Type B pancreatic cell (in vitro differentiated cells): ENCODE measurements around the gene PRKAA2. TPM values are rescaled to one million over a fixed set of nuclear protein-coding genes. Genes with fewer than 3 reads are reported as not detected.

Experiments used
- DNase-seq: peaks from one replicate; pipeline ENCODE4 v3.0.0; 2021; ENCODE audit warnings: mixed read lengths; ENCODE audit not compliant: unreplicated experiment; ENCODE audit errors: extremely low spot score
- H3K27ac Mint-ChIP-seq: 2 replicates; pipeline ENCODE4 v1.8.0; 2021; ENCODE audit warnings: mild to moderate bottlenecking, mixed read lengths
- H3K27me3 Mint-ChIP-seq: 2 replicates; pipeline ENCODE4 v1.8.0; 2021; ENCODE audit warnings: mixed read lengths
- H3K36me3 Mint-ChIP-seq: 2 replicates; pipeline ENCODE4 v1.8.0; 2021; ENCODE audit warnings: mixed read lengths
- H3K4me1 Mint-ChIP-seq: one replicate; pipeline ENCODE4 v1.8.0; 2021; ENCODE audit warnings: mixed read lengths; ENCODE audit not compliant: unreplicated experiment
- H3K4me3 Mint-ChIP-seq: 2 replicates; pipeline ENCODE4 v1.8.0; 2021; ENCODE audit warnings: mild to moderate bottlenecking, mixed read lengths
- H3K9me3 Mint-ChIP-seq: 2 replicates; pipeline ENCODE4 v1.8.0; 2021; ENCODE audit warnings: mixed read lengths
- total RNA-seq: library from RNA; stranded (reverse); gene quantifications from 2 replicates; pipeline ENCODE4 v1.2.1, GENCODE V29; 2021; ENCODE audit warnings: low replicate concordance
- TF ChIP-seq, protein P1 (sequence below): fragments of 200-600 bp; sonication (generic); conservative IDR thresholded peaks from 2 replicates; pipeline ENCODE4 v1.5.0; 2021; ENCODE audit warnings: antibody characterized with exemption, mild to moderate bottlenecking

PRKAA2 gene
- total RNA-seq, 1 donor from 2014 or later: 6.4 TPM

- Mint-ChIP-seq H3K9me3 (no peaks in the 10 kb centered on the region), H3K27ac (no peak overlapping the region), H3K27me3 (no peaks in the 10 kb centered on the region), H3K4me3 (peak overlapping the region; percentile 32), H3K36me3 (peaks cover 24% of the 10 kb centered on the region), H3K4me1 (peaks cover 11% of the 10 kb centered on the region)
- TF ChIP-seq, protein P1, sequence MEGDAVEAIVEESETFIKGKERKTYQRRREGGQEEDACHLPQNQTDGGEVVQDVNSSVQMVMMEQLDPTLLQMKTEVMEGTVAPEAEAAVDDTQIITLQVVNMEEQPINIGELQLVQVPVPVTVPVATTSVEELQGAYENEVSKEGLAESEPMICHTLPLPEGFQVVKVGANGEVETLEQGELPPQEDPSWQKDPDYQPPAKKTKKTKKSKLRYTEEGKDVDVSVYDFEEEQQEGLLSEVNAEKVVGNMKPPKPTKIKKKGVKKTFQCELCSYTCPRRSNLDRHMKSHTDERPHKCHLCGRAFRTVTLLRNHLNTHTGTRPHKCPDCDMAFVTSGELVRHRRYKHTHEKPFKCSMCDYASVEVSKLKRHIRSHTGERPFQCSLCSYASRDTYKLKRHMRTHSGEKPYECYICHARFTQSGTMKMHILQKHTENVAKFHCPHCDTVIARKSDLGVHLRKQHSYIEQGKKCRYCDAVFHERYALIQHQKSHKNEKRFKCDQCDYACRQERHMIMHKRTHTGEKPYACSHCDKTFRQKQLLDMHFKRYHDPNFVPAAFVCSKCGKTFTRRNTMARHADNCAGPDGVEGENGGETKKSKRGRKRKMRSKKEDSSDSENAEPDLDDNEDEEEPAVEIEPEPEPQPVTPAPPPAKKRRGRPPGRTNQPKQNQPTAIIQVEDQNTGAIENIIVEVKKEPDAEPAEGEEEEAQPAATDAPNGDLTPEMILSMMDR: peak; percentile 88
- no peak for DNase-seq
Measured at GRCh38 chr1:56709269-56709880, 64.3 kb downstream of the PRKAA2 start.

DNA sequence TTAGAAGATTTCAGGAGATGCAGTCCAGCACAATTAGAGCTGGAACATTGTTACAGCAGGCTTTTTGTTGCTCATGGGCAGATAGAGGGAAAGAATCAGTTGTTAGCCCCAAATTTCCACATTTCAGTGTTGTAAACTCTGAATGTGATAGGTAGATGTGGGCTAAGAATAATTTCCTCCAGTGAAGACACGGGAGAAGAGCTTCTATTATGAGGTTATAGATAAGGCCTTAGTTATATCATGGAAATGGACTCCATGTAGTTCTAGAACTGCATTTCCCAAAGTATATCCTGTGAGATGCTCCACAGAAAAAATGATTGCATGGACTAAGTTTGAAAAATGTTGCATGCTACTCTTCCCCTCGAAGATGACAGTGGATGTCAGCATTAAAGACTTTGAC lies 64.9 kb downstream of the PRKAA2 start:
- DNase-seq: no peak
- TF ChIP-seq, protein P1: no peak
- H3K36me3 Mint-ChIP-seq: peaks cover 18% of the 10 kb centered on the region
- no peaks in the 10 kb centered on the region for H3K9me3 Mint-ChIP-seq
- H3K27me3 Mint-ChIP-seq: no peaks in the 10 kb centered on the region
- no peak overlapping the region for H3K27ac Mint-ChIP-seq
- peaks cover 11% of the 10 kb centered on the region for H3K4me1 Mint-ChIP-seq
- H3K4me3 Mint-ChIP-seq: no peak overlapping the region

GRCh38 chr1:56710646-56711045 lies 65.5 kb downstream of the PRKAA2 start:
- Mint-ChIP-seq H3K27ac (no peak overlapping the region), H3K4me1 (peaks cover 11% of the 10 kb centered on the region), H3K27me3 (no peaks in the 10 kb centered on the region), H3K36me3 (peaks cover 18% of the 10 kb centered on the region), H3K4me3 (peak overlapping the region; percentile 2), H3K9me3 (no peaks in the 10 kb centered on the region)
- TF ChIP-seq, protein P1: no peak
- no peak for DNase-seq

- TF ChIP-seq, protein P1: no peak
- peaks cover 11% of the 10 kb centered on the region for H3K4me1 Mint-ChIP-seq
- H3K4me3 Mint-ChIP-seq: no peak overlapping the region
- DNase-seq: no peak
- H3K27me3 Mint-ChIP-seq: no peaks in the 10 kb centered on the region
- H3K27ac Mint-ChIP-seq: no peak overlapping the region
- H3K9me3 Mint-ChIP-seq: no peaks in the 10 kb centered on the region
- H3K36me3 Mint-ChIP-seq: peaks cover 8% of the 10 kb centered on the region
Measured at GRCh38 chr1:56712150-56712549, 67.0 kb downstream of the PRKAA2 start.

DNA sequence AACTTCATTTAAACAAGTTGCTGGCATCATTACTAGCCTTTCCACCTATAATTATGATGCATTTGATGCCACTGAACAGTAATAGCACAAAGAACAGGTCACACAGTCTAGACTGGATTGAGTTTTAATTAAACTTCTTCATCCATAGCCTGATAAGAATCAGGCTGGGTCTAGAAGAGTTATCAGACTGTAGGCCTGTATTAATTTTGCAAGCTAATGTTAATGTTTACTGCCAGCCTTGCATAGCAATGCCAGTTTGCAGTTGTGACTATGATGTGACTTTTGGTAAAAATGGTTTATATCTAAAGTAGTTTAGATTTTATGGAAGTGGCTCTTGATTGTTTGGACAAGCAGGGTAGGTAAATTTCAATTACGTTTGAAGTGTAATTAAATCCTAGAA lies 68.0 kb downstream of the PRKAA2 start:
- H3K4me3 Mint-ChIP-seq: no peak overlapping the region
- no peaks in the 10 kb centered on the region for H3K27me3 Mint-ChIP-seq
- H3K36me3 Mint-ChIP-seq: peaks cover 4% of the 10 kb centered on the region
- no peaks in the 10 kb centered on the region for H3K9me3 Mint-ChIP-seq
- no peak for DNase-seq
- no peak overlapping the region for H3K27ac Mint-ChIP-seq
- peaks cover 11% of the 10 kb centered on the region for H3K4me1 Mint-ChIP-seq
- TF ChIP-seq, protein P1: no peak
